GM20000 (cell line): ENCODE measurements around the gene RHCG.
A peak's percentile ranks its signal among the peaks of the same experiment; 100 is the strongest.

ENCODE experiments used
- DNase-seq: peaks from one replicate; pipeline ENCODE4 v3.0.0; 2012; ENCODE audit warnings: low spot score
- TF ChIP-seq, protein P1 (sequence below): IDR thresholded peaks from 2 replicates; pipeline ENCODE4 v1.5.1; 2012; ENCODE audit warnings: mild to moderate bottlenecking, control low read depth; ENCODE audit errors: extremely low read depth, missing control alignments

Gene RHCG

DNA sequence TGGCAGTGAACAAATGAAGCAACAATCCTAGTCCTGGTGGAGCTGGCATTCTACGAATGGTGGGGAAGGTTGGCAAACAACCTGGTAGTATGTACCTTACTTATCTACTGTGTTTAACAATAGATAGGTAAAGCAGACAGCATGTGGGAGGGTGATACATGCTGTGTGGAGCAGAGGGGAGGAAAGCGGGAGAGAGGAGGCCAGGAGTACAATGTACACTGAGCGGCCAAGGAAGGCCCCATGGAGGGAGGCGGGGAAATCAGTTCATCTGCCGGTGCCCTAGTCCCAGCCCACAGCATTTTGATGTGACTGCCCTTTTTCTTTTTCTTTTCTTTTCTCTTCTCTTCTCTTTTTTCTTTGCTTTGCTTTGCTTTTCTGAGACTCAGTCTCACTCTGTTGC lies 5.3 kb upstream of the RHCG start:
- TF ChIP-seq, protein P1, sequence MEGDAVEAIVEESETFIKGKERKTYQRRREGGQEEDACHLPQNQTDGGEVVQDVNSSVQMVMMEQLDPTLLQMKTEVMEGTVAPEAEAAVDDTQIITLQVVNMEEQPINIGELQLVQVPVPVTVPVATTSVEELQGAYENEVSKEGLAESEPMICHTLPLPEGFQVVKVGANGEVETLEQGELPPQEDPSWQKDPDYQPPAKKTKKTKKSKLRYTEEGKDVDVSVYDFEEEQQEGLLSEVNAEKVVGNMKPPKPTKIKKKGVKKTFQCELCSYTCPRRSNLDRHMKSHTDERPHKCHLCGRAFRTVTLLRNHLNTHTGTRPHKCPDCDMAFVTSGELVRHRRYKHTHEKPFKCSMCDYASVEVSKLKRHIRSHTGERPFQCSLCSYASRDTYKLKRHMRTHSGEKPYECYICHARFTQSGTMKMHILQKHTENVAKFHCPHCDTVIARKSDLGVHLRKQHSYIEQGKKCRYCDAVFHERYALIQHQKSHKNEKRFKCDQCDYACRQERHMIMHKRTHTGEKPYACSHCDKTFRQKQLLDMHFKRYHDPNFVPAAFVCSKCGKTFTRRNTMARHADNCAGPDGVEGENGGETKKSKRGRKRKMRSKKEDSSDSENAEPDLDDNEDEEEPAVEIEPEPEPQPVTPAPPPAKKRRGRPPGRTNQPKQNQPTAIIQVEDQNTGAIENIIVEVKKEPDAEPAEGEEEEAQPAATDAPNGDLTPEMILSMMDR, result no peak

DNA sequence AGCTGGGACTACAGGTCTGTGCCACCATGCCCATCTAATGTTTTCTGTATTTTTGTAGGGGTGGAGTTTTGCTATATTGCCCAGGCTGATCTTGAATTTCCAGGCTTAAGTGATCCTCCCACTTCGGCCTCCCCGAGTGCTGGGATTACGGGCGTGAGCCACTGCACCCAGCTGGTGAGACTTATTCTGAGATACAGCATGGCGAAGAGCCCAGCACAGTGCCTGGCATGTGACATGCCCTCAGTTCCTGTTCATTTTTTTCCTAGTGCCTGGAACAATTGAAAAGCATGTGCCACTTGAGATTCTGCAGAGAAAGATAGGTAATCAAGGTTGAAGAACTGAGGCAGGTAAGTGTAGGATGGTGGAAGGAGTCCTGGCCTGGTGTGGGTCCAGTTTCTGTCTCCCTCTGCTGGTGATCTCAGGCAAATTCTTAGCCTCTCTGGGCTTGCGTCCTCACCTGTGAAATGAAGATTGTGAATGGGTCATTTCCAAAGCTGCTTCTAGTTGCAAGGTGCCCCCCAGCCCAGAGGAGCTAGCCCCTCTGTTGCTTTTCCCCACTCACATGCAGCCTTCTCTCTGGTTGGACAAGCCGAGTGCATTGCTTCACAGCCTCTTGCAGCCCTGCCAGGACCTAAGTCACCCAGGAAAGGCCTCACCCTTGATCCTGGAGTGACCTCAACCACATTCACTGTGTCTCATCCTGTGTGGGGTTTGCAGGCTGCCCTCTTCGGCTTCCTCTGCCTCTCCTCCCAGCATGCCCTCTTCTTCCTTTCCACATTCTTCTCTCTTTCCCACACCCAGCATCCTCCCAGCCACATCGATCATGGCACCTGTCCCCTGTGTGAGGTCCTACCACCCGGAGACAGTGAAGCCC lies 4.3 kb upstream of the RHCG start:
- no peak for DNase-seq
- TF ChIP-seq, protein P1, result no peak

More for the DNA sequence above, 5.3 kb upstream of the RHCG start:
- no peak for DNase-seq

DNA sequence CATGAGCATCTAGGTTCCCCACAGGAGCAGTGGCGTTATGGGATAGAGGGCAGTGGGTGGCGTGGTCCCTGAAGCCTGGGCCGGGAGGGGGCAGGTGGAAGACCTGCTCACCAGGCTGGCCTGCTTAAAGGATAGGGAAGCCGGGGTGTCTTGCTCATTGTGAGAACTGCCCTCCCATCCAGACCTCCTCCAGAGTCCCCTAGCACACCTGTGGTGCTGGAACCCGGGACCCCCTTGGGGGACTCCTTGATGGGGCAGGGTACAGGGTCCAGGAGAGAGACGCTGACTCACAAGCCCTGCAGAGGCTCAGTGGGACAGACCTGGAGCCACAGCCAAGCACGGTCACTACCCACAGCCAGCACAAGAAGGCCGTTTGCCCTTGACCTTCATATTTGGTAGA lies 2.8 kb upstream of the RHCG start:
- TF ChIP-seq, protein P1, result no peak
- no peak for DNase-seq

DNA sequence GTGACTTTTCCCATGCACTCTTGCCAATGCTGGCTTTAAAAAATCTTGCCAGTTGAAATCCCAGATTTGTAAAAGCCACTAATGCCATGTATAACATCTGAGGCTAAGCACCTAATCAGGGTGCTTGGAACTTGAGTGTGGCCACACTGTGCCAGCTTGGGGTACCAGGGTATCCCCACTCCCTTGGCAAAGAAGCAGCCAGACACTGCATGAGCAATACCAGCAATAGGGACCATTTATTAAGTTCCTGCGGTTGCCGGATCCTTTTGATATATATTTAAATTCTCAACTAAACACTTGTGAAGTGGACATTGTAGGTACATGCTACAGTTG lies 2.2 kb upstream of the RHCG start:
- no peak for DNase-seq
- TF ChIP-seq, protein P1, result no peak

DNA sequence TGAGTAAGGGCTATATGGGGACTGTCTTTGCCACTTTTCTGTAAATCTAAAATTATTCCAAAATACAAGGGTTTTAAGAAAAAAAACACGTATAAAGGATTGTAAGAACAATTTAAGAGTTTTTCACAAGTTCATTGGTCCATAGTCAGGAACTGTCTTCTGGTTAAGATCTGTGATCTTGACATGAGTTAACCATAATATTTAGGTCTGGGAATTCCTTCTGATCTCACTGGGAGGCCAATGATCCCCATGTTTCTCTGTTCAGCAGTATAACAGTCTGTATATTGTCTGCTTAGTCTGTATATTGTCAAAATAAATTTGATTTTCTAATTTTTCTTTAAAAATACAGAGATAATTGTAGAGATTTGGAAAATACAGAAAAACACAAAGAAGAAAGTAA lies 848 bp upstream of the RHCG start:
- TF ChIP-seq, protein P1, result no peak
- DNase-seq, result no peak

DNA sequence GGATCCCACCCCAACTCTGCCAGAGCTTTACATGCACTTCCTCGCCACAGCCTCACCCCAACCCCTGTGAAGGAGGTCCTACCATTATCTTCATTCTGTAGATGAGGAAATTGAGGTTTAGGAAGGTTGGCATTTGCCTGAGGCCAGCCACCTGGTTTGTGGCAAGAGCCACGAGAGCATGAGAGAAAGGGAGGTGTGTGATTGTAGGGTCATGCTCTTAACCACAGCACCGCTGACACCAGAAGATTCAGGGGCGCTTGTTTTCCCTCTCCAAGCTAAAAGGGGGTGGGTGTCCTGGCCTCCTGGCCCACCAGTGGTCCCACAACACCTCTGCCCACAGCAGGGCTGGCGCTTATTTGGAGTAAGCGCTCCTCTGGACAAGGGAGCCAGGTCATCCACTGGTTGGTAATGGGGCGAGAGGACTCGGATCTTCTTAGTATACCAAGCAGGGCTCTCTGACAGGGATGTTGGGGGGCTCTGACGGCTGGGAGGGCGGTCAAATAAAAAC lies 691 bp downstream of the RHCG start:
- no peak for DNase-seq
- TF ChIP-seq, protein P1, result no peak

DNA sequence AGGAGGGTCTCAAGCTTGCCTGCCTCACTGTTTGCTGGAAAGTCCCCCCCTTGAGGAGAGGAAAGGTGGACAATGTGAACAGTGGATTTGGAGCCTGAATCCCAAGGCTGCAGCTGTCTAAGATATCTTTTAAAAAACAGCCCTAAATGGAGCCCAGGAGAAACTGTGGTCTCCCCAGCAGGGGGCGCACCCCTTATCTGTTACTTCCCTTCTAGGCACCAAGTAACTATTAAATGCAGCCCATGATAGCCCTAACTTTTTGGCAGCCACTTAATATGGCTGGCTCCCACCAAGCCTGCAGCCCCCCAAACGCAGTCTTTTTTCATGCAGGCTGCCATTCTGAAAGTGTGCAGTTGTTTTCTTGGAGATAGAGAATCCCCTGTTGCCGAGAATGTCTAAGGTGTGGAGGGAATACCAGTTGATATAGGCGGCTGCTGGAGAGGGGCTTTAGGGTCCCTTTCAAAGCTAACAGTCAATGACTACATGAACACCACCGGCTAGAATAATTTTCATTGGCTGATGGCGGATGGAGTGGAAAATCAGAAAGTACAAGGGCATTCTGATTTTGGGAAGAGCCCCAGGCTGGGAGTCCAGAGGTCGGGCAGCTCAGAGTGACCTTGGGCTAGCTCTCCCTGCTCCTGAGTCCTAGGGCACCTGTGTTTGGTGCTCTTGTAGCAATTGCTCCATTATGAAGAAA lies 1.3 kb downstream of the RHCG start:
- DNase-seq, result peak; percentile 61
- TF ChIP-seq, protein P1, result peak; percentile 27
